ENCODE data around the gene DACT2.
A peak's percentile ranks its signal among the peaks of the same experiment; 100 is the strongest.
"Not testable (repeated sequence)": the region's sequence is repeated elsewhere in the genome, so short reads cannot be mapped to it uniquely, and the experiment has no call there.

Gene DACT2

GRCh38 chr6:168280020-168280898 lies 39.3 kb downstream of the DACT2 start:
- DNase-seq (ENCODE audit: low spot score) = peak; percentile 4

GRCh38 chr6:168279403-168279935 lies 40.1 kb downstream of the DACT2 start:
- DNase-seq (ENCODE audit: low spot score) = no peak

- no peak for DNase-seq (ENCODE audit: low spot score)
Measured at GRCh38 chr6:168278904-168279303, 40.7 kb downstream of the DACT2 start.

GRCh38 chr6:168277274-168277669 lies 42.3 kb downstream of the DACT2 start:
- no peak for DNase-seq (ENCODE audit: low spot score)

- DNase-seq (ENCODE audit: low spot score) = no peak
Measured at GRCh38 chr6:168276576-168277273, 42.9 kb downstream of the DACT2 start.

- no peak for DNase-seq (ENCODE audit: low spot score)
Measured at GRCh38 chr6:168275168-168275567, 44.4 kb downstream of the DACT2 start.

- DNase-seq (ENCODE audit: low spot score) = no peak
Measured at GRCh38 chr6:168274037-168274952, 45.3 kb downstream of the DACT2 start.

- DNase-seq (ENCODE audit: low spot score) = no peak
Measured at GRCh38 chr6:168273441-168274036, 46.0 kb downstream of the DACT2 start.

- DNase-seq (ENCODE audit: low spot score) = no peak
Measured at GRCh38 chr6:168272415-168273325, 46.9 kb downstream of the DACT2 start.

GRCh38 chr6:168270274-168271172 lies 49.1 kb downstream of the DACT2 start:
- DNase-seq (ENCODE audit: low spot score) = no peak

- DNase-seq (ENCODE audit: low spot score) = no peak
Measured at GRCh38 chr6:168269455-168270243, 49.9 kb downstream of the DACT2 start.

GRCh38 chr6:168268755-168269154 lies 50.8 kb downstream of the DACT2 start:
- DNase-seq (ENCODE audit: low spot score) = no peak

GRCh38 chr6:168267779-168268178 lies 51.8 kb downstream of the DACT2 start:
- DNase-seq (ENCODE audit: low spot score) = not testable (repeated sequence)

- DNase-seq (ENCODE audit: low spot score) = no peak
Measured at GRCh38 chr6:168265827-168266815, 53.5 kb downstream of the DACT2 start.

- DNase-seq (ENCODE audit: low spot score) = no peak
Measured at GRCh38 chr6:168265394-168265793, 54.2 kb downstream of the DACT2 start.

- DNase-seq (ENCODE audit: low spot score) = no peak
Measured at GRCh38 chr6:168264593-168265335, 54.8 kb downstream of the DACT2 start.

Data from COLO829 (cell line).